Left ventricle myocardium superior (tissue), 1 donor: ENCODE data around the gene SYNGR2. TPM values are rescaled to one million over a fixed set of nuclear protein-coding genes. Genes with fewer than 3 reads are reported as not detected.

Experiments
- ATAC-seq: fragments of 200-7000 bp; cut with Tn5 transposase; one replicate; pipeline ENCODE4 v1.9.1; 2020; ENCODE audit warnings: mild to moderate bottlenecking, moderate library complexity
- DNase-seq: peaks from one replicate; pipeline ENCODE4 v3.0.0-alpha.2; 2020
- intact Hi-C: fragments of 100-400 bp; cut with micrococcal nuclease; formaldehyde crosslinking; loops from one replicate; pipeline ENCODE4 v1.11.0; 2022
- long read RNA-seq: library from polyadenylated mRNA; unstranded; transcript quantifications from one replicate; pipeline ENCODE4 v2.0.0, GENCODE V29; 2021
- total RNA-seq: library from RNA; stranded (reverse); fragmentation: NEBNext Ultra II Directional; extraction: Animal tissue kit (Norgen Biotek cat#: 25700); gene quantifications from one replicate; pipeline ENCODE4 v1.2.1, GENCODE V29; 2021
- donor health status: DM: no; HTN: yes; CAD: no; lungs with severe emphysema.

Gene SYNGR2, protein sequence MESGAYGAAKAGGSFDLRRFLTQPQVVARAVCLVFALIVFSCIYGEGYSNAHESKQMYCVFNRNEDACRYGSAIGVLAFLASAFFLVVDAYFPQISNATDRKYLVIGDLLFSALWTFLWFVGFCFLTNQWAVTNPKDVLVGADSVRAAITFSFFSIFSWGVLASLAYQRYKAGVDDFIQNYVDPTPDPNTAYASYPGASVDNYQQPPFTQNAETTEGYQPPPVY
- total RNA-seq = 120 TPM
- long read RNA-seq, transcript SYNGR2-209 (1 exons, 3,036 nt) = minor isoform, 42 of 443 reads
- long read RNA-seq, transcript SYNGR2-204 (3 exons, 2,125 nt) = minor isoform, 35 of 443 reads
- long read RNA-seq, transcript SYNGR2-201 (4 exons, 2,325 nt) = major isoform, 330 of 443 reads
- long read RNA-seq, partial matches to known transcripts = 26 of 443 reads
- long read RNA-seq, other reads (novel, unspliced or antisense) = 4 of 443 reads

GRCh38 chr17:78168242-78168902, at the start of gene SYNGR2:
Gene SYNGR2 (plus strand): TSS chr17:78168581. CDS start chr17:78168617, 36 bp downstream.
- intact Hi-C loops = no loop called here
- ATAC-seq = peak; percentile 72
- DNase-seq = peak; percentile 94

DNA sequence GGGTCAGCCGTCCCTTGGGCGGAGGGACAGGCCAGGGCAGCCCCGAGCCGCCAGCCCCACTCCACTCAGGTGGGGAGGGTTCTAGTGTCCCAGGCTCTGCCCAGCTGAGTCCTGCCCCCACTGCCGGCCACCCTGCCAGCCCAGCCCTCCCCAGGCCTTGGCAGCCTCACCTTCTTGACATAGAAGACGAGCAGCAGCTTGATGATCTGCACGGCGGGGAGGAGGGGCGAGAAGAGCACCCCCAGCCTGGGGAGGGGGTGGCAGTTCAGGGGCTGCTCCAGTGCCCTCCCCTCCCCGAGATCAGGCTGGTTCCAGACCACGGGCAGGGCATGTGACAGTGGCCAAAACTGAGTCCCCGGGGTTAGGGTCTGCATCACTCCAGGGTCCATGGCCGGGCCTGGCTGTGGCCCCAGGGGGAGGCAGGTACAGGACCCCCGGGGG, 49.6 kb upstream of the SYNGR2 start:
- ATAC-seq = no peak
- no peak for DNase-seq
- intact Hi-C loops = no loop called here

- intact Hi-C loops = no loop called here
- no peak for DNase-seq
- ATAC-seq = no peak
Observed at GRCh38 chr17:78120537-78120936, 47.8 kb upstream of the SYNGR2 start.

GRCh38 chr17:78120971-78121800, 47.2 kb upstream of the SYNGR2 start:
- ATAC-seq (no peak), DNase-seq (peak; percentile 29)
- intact Hi-C loops = no loop called here

DNA sequence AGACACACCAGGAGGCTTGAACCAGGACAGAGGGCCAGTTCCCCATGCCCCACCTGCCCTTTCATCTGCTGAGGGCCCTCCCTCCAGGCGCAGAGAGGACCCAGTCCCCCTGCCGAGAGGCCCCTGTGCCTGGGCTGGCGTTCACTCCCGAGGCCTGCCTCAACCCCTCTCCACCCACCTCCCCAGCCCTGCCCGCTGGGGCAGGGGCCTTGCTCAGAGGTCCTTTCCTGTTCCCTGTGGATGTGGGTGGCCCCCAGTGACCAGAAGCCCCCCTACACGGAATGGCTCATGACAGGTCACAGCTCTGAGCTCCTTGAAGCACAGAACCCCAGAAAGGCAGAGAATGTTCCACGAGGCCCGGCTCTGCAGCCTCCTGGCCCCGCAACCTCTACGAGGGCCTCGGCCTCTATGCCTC, 46.6 kb upstream of the SYNGR2 start:
- ATAC-seq (no peak), DNase-seq (no peak)
- intact Hi-C loops = no loop called here

DNA sequence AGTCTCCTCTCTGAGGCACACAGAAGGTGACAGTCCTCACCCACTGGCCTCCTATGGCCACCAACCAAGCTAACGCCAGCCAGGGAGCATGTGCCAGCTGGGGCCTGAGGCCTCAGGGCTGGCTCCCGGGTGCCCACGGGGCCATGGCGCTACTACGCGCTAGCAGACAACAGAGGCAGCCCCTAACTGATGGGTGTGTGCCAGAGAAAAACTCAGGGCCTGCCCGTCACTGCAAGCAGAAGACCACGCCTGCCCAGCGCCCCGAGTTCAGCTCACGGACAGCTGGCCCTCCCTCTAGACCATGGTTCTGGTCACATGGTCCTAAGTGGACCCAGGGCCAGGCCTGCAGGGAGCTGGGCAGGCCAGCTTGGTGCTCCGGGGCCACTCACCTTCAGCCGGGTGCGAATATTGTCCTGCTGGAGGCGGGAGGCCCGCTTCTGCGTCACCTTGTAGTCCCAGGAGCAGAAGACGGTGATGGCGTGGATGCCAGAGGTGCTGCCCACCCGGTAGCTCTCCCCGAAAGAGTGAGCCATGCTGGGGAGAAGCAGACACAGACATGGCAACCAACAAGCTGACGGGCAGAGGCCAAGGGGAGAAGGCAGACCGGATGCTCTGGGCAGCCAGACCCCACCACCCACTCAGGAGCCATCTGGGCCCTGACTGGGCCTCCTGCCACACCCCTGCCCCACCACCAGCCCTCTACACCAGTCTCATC, 46.0 kb upstream of the SYNGR2 start:
- intact Hi-C loops = no loop called here
- DNase-seq (peak; percentile 28), ATAC-seq (no peak)

DNA sequence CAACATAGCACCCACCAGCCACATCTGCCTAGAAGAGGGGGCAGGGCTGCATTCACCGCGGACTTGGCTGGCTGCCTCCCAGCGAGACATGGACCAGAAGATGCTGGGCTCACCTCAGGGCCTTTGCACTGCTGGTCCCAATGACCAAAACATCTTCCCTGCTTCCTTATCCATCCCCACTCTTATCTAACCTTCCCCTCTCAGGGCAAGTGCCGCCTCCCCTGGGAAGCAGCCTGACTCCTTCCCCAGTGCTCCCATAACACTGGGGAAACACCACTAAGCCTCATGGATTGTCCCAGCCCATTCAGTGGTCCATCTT, 45.5 kb upstream of the SYNGR2 start:
- ATAC-seq = no peak
- no peak for DNase-seq
- intact Hi-C loops = no loop called here

GRCh38 chr17:78123258-78123929, 45.0 kb upstream of the SYNGR2 start:
- DNase-seq = no peak
- intact Hi-C loops = no loop called here
- ATAC-seq = no peak

GRCh38 chr17:78124081-78124835, 44.1 kb upstream of the SYNGR2 start:
- DNase-seq (peak; percentile 45), ATAC-seq (no peak)
- intact Hi-C loops = no loop called here

DNA sequence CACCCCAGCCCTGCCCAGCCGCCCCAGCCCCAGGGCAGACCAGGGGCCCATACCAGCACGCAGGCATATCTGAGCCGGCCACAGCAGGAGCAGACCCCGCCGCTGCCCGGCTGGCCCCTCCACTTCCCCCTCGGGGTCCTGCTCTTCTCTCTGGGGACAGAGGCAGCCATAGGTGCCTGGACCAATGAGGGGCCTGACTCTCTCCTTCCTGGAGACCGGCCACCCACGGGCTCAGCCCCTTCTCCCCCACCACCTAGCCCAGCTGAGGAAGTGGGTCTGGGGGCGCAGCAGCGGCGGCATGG, 43.6 kb upstream of the SYNGR2 start:
- ATAC-seq (no peak), DNase-seq (no peak)
- intact Hi-C loops = no loop called here

- intact Hi-C loops = no loop called here
- DNase-seq (peak; percentile 41), ATAC-seq (peak; percentile 1)
Observed at GRCh38 chr17:78125138-78125913, 43.1 kb upstream of the SYNGR2 start.

GRCh38 chr17:78125976-78126894, 42.1 kb upstream of the SYNGR2 start:
- DNase-seq = peak; percentile 80
- peak; percentile 51 for ATAC-seq
- intact Hi-C loops = no loop called here

- peak; percentile 38 for DNase-seq
- intact Hi-C loops = no loop called here
- no peak for ATAC-seq
Observed at GRCh38 chr17:78126895-78127238, 41.5 kb upstream of the SYNGR2 start.

- DNase-seq (peak; percentile 84), ATAC-seq (peak; percentile 50)
- intact Hi-C loops = no loop called here
Observed at GRCh38 chr17:78127239-78127887, 41.0 kb upstream of the SYNGR2 start.

DNA sequence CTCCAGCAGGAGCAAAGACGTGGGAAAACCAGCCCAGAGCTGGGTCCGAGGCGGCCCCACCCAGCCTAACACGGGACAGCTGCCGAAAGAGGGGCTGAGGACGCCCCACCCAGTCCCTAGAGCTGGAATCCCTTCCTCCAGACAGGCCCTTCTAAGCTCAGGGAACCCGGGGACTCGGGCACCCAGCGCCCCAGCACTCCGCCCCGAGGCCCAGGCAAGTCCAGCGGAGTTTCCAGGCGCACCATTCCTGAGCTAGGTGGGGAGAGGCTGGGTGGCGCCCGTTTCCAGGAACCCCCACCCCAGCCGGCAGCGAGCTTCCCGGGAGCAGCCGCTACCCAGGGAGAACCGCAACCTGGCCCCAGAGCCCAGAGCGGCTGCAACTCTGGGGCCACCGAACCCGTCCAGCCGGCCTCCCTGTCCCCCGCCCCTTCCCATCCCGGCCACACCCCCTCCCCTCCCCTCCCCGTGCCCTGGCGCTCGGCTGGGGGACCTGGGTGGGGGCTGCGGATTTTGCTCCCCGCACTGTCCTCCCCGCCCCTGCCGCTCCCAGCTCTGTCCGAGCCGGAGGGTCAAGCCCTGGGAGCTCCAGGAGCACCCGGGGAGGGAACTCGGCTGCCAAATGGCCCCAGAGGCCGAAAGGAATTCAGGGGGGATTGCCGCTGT, 40.4 kb upstream of the SYNGR2 start:
- DNase-seq = peak; percentile 61
- peak; percentile 44 for ATAC-seq
- intact Hi-C loops = no loop called here
